ENCODE data around the gene RRP1. TPM values are rescaled to one million over a fixed set of nuclear protein-coding genes. Genes with fewer than 3 reads are reported as not detected.
A peak's percentile ranks its signal among the peaks of the same experiment; 100 is the strongest.

Gene RRP1
- total RNA-seq, 4 donors from 2014 or later, result 19.5 to 43.2 (median 25.5) TPM

DNA sequence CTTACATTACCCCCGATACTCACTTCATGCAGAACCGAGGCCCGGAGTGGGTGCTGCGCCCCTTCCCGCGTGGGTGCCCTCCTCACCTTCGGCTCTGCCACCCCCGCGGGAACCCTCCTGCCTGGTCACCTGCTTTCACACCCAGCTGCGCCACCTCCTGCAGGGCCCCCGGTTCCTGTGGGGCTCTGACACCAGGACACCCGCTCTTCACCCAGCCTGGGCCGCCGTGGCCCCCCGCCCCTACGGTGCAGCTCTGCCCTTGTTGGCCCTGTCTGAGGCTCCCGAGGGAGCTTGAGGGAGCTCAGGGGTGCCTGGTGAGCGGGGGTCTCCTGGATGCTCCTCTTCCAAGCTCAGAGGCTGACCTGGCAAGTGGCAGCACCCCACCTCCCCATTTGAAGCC is 19.0 kb downstream of the RRP1 start:
- TF ChIP-seq, protein P1, sequence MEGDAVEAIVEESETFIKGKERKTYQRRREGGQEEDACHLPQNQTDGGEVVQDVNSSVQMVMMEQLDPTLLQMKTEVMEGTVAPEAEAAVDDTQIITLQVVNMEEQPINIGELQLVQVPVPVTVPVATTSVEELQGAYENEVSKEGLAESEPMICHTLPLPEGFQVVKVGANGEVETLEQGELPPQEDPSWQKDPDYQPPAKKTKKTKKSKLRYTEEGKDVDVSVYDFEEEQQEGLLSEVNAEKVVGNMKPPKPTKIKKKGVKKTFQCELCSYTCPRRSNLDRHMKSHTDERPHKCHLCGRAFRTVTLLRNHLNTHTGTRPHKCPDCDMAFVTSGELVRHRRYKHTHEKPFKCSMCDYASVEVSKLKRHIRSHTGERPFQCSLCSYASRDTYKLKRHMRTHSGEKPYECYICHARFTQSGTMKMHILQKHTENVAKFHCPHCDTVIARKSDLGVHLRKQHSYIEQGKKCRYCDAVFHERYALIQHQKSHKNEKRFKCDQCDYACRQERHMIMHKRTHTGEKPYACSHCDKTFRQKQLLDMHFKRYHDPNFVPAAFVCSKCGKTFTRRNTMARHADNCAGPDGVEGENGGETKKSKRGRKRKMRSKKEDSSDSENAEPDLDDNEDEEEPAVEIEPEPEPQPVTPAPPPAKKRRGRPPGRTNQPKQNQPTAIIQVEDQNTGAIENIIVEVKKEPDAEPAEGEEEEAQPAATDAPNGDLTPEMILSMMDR (IDR thresholded peaks at IDR 0.05), result no peak
- no peak for TF ChIP-seq POLR2A (IDR thresholded peaks at IDR 0.05)
- intact Hi-C loops (cut with DNase I; ENCODE audit: low total_unique reads), result no loop called here
- WGBS, 2 donors, result 81 to 82% methylated on average over 16 to 18 of the region's 18 CpGs
- H3K4me3 ChIP-seq (ENCODE audit: low read depth, poor library complexity, severe bottlenecking), result no peak overlapping the region
- DNase-seq (ENCODE audit: low spot score in 2 of 2), result no peak

DNA sequence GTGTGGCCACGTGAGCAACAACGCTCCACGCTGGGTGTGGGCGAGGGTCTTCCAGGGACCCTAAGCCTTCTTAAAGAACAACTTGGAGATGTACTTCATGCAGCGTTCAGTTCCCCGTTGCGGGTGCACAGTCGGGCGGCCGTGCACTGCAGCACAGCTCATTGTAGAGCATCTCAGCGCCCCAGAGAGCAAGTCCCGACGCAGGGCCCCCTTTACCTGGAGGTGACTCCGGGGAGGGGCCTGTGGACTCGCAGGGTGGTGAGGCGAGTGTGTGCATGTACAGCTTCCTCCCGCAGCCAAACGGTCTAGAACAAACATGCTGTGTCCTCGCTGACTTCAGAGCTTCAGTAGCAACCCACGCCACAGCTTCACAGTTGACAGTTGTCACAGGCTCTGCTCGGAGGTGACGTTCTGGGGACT is 19.5 kb downstream of the RRP1 start:
- 47 to 48% methylated on average over 20 of the region's 22 CpGs for WGBS, 2 donors
- no peak overlapping the region for H3K4me3 ChIP-seq (ENCODE audit: low read depth, poor library complexity, severe bottlenecking)
- no peak for DNase-seq (ENCODE audit: low spot score in 2 of 2)
- intact Hi-C loops (cut with DNase I; ENCODE audit: low total_unique reads), result no loop called here
- TF ChIP-seq, protein P1 (IDR thresholded peaks at IDR 0.05), result no peak
- TF ChIP-seq POLR2A (IDR thresholded peaks at IDR 0.05), result no peak

DNA sequence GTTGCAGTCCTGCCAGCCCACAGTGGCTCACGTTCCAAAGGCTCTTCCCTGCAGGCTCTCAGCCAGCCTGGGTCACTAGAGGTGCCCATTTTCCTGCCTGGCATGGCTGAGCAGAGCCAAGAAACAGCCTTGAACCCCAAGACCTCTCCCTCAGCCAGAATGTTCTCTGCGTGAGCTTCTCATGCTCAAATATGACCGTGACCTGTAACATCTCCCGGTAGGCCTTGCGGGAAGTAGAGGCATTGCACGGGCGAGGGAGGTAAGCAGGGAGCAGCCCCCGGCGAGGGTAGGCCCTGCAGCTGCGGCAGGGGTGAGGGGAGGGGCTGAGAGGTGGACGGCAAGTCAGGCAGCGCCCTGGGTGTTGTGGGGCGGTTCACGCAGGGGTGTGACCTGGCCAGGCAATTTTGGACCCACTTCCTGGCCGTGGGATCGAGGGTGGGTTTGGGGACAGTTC is 20.0 kb downstream of the RRP1 start:
- WGBS, 2 donors, result 62 to 70% methylated on average over 15 to 16 of the region's 16 CpGs
- intact Hi-C loops (cut with DNase I; ENCODE audit: low total_unique reads), result no loop called here
- no peak for DNase-seq (ENCODE audit: low spot score in 2 of 2)
- H3K4me3 ChIP-seq (ENCODE audit: low read depth, poor library complexity, severe bottlenecking), result no peak overlapping the region
- TF ChIP-seq POLR2A (IDR thresholded peaks at IDR 0.05), result no peak
- TF ChIP-seq, protein P1 (IDR thresholded peaks at IDR 0.05), result no peak

GRCh38 chr21:43809853-43810504 is 20.6 kb downstream of the RRP1 start:
- H3K4me3 ChIP-seq (ENCODE audit: low read depth, poor library complexity, severe bottlenecking), result no peak overlapping the region
- intact Hi-C loops (cut with DNase I; ENCODE audit: low total_unique reads), result no loop called here
- no peak for DNase-seq (ENCODE audit: low spot score in 2 of 2)
- 44 to 50% methylated on average over 26 of the region's 26 CpGs for WGBS, 2 donors
- TF ChIP-seq, protein P1 (IDR thresholded peaks at IDR 0.05), result no peak
- TF ChIP-seq POLR2A (IDR thresholded peaks at IDR 0.05), result no peak

DNA sequence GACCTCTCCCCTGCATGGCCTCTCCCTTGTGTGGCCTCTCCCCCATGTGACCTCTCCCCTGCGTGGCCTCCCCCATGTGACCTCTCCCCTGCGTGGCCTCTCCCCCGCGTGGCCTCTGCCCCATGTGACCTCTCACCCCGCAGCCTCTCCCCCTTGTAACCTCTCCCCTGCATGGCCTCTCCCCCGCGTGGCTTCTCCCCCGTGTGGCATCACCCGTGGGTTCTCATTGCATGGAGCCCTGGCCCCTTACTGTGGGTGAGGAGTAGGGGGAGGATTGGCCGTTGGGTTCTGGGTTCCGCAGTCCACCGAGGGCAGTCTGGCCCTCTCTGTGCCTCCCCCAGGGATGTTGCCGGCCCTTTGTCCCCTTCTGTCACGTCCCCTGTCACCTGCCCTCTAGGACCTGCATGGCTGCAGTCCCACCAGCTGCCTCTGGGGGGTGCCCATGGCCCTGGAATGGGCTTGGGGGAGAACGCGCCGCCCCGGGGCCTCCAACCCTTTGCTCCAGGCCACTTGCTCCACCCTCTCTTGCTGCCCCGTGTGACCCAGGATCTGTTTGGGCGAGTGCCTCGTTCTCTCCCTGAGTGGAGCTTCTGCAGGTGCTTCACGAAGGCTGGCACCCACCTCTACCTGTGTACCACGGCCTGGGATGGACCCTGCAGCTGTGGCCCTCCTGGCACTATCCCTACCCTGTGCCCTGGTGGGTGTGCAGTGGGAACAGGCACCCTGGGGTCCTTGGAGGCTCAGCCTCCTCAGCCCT is 21.3 kb downstream of the RRP1 start:
- intact Hi-C loops (cut with DNase I; ENCODE audit: low total_unique reads), result no loop called here
- peak; percentile 83 to 97 for DNase-seq (ENCODE audit: low spot score in 2 of 2)
- 11 to 12% methylated on average over 22 to 23 of the region's 23 CpGs for WGBS, 2 donors
- TF ChIP-seq POLR2A (IDR thresholded peaks at IDR 0.05), result no peak
- TF ChIP-seq, protein P1 (IDR thresholded peaks at IDR 0.05), result peak in 1 of 3 donors; percentile 60
- H3K4me3 ChIP-seq (ENCODE audit: low read depth, poor library complexity, severe bottlenecking), result no peak overlapping the region

Measured in lower leg skin (tissue), 4 donors.